Purkinje cell (primary cell): ENCODE measurements around the gene RRBP1. TPM values are rescaled to one million over a fixed set of nuclear protein-coding genes. Genes with fewer than 3 reads are reported as not detected.

Source experiments
- polyA plus RNA-seq: library from polyadenylated mRNA; unstranded; fragments of >200 nt; fragmentation: Nextera tagmentation; gene quantifications from 2 replicates; pipeline ENCODE4 v1.2.1, GENCODE V29; 2014

RRBP1 gene, protein sequence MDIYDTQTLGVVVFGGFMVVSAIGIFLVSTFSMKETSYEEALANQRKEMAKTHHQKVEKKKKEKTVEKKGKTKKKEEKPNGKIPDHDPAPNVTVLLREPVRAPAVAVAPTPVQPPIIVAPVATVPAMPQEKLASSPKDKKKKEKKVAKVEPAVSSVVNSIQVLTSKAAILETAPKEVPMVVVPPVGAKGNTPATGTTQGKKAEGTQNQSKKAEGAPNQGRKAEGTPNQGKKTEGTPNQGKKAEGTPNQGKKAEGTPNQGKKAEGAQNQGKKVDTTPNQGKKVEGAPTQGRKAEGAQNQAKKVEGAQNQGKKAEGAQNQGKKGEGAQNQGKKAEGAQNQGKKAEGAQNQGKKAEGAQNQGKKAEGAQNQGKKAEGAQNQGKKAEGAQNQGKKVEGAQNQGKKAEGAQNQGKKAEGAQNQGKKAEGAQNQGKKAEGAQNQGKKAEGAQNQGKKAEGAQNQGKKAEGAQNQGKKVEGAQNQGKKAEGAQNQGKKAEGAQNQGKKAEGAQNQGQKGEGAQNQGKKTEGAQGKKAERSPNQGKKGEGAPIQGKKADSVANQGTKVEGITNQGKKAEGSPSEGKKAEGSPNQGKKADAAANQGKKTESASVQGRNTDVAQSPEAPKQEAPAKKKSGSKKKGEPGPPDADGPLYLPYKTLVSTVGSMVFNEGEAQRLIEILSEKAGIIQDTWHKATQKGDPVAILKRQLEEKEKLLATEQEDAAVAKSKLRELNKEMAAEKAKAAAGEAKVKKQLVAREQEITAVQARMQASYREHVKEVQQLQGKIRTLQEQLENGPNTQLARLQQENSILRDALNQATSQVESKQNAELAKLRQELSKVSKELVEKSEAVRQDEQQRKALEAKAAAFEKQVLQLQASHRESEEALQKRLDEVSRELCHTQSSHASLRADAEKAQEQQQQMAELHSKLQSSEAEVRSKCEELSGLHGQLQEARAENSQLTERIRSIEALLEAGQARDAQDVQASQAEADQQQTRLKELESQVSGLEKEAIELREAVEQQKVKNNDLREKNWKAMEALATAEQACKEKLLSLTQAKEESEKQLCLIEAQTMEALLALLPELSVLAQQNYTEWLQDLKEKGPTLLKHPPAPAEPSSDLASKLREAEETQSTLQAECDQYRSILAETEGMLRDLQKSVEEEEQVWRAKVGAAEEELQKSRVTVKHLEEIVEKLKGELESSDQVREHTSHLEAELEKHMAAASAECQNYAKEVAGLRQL (N-terminal part only)
- polyA plus RNA-seq = 8.3 and 21.9 TPM in 2 replicates

DNA sequence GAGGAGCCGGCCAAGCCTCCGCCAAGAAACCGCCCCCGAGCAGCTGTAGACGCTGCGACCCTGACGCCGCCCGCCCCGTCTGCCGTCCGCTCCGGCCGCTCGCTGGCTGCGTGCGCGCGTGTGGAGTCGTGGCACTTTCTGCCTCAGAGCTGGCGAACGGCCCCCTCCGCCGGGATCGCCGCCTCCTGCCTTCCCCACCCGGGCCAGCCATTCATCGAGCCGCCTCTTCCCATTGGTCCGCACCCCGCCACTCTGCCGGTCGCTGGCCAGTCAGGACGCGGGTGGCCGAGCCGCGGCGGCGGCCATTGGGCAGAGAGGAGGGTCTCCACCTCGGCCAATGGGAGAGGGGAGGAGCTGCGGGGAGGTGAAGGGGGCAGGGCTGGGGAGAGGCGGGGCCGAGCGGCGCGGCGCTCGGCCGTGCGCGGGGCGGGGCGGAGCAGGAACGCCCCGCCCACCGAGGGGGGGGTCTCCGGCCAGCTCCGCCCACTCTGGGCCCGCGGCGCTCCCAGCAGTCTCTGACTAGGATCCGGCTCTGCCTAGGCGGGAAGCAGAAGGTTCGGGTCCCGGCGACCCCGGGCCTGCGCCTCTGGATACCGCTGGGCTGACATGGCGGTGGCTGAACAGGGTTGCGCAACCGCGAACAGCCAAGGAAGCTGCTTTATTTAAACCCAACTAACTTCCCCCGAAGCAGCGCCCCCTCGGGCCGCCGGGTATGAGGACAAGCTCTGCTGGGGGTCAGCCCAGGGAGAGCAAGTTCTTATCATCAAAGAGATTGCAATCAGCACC lies at the start of gene RRBP1:
Gene RRBP1 (minus strand): TSS at position 140 of the 786 bp plus-strand sequence. CDS start 21,735 bp downstream, outside the sequence.

DNA sequence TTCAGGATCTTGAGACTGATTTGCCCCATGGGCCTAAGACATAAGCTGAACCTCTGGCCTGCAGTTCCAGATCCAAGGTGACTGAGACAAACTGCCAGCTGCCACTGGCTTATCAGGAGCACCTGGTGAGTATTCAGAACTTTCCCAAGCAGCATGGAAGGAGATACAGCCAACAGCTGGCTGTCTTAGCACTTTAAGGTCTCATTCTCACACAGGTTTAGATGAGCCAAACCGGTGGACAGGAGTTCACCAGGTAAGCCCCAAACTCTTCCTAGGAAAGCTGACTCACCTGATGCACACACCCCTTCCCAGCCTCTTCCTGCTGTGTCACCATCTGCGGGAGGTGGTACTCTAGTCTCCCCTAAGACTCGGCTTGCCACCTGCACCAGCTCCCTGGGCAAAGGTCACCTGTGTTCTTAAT lies 17.9 kb upstream of the RRBP1 start, which contains the start of gene BANF2:
Gene BANF2 (plus strand): TSS at position 36 of the 421 bp plus-strand sequence. CDS start 25,060 bp downstream, outside the sequence.

DNA sequence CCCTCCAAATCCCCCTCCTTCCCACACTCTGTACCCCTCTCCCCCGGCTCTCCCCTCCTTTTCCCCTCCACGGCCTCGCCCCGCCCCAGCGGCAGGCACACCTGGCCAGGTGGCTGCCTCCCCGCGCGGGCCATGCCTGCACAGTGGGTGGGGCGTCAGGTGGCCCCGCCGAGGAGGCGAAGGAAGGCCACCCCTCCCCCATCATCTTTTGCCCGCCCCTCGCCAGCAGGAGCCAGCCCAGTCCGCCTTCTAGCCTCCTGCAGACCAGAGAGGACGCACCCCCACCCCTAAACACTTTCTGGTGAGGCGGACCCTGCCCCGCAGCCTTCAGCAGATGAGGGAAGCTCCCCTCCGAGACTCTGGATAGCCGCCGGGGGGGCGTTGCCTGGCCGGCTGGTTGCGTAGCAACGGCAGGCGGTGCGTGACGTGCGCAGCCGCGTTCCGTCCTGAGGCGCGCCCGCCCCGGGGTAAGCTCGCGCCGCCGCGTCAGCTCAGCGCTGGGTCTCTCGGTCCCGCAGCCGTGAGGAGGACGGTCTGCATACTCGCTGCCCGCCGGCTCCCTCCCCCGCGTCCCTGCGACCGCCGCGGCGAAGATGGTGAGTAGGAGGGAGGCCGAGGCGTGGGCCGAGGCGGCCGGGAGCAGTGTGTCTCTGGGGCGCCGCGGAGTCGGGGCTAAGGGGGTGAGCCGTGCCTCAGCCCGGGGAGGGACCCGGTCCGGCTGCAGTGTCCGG lies 112.3 kb downstream of the RRBP1 start, which contains the start of gene DSTN:
Gene DSTN (plus strand): TSS at position 460 of the 731 bp plus-strand sequence. CDS start 134 bp downstream, at position 594.

Other genes starting within 250 kb of the RRBP1 start
- 0.38 and 2.1 TPM in 2 replicates for gene BFSP1, start 150.9 kb downstream of the RRBP1 start, polyA plus RNA-seq
- 787 and 840 TPM in 2 replicates for gene DSTN, start 112.2 kb downstream of the RRBP1 start, polyA plus RNA-seq
- gene BANF2, start 17.7 kb upstream of the RRBP1 start, polyA plus RNA-seq = 13.3 and 21.1 TPM in 2 replicates